ENCODE data around the gene RNF10. TPM values are rescaled to one million over a fixed set of nuclear protein-coding genes. Genes with fewer than 3 reads are reported as not detected.

The RNF10 gene
- total and polyA plus RNA-seq, 9 of the 15 experiments (the other 6 are each of a cell fraction or from before 2014, with no cell fraction given): 43.0 to 139 (median 80.1) TPM

DNA sequence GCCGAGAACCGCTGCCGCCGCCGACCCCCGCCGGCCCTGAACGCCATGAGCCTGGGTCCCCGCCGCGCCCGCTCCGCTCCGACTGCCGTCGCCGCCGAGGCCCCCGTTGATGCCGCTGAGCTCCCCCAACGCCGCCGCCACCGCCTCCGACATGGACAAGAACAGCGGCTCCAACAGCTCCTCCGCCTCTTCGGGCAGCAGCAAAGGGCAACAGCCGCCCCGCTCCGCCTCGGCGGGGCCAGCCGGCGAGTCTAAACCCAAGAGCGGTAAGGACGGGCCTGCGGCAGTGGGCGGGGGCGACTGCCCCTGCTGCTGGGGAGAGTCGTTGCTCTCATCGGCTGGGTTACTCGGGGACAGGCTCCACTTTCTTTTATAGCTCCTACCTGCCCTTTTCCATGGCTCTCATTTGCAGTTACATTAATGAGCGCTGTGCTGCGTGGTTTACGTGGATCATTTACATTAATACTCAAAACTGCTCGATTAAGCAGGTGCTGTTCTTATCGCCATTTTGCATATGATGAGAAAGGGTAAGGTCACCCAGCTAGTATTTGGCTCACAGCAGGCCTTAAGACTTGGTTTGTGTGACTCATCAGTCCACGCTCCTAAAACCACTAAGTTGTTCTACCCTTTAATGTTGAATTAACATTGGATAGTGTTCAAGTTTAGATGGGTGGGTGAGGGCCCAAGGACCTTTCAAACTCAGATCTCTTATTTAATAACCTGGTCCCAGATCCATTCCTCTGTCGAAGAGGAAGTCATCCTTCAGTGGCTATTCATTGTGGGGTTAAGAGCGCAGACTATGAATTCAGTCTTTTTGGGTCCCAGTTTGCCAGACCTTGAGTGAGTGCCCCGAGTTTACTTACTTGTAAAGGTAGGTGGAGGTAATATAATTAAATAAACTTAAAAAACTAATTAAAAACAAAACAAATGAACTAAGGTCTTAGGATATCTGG is 823 bp downstream of the RNF10 start (continued):
- peak; percentile 73; the same call in 1 of the 2 replicates for TF ChIP-seq SMARCE1 (IDR thresholded peaks at IDR 0.05)
- peak in 1 of 2 experiments; percentile 65; a peak in 2 of 4 replicates for TF ChIP-seq MAZ (CRISPR knock-in tag; conservative IDR thresholded peaks at IDR 0.05 in 1 of 2, IDR thresholded peaks at IDR 0.05 in 1 of 2)
- peak; percentile 91 for TF ChIP-seq FOSL1 (tag; conservative IDR thresholded peaks at IDR 0.05)
- peak; percentile 27 for TF ChIP-seq CCNT2 (IDR thresholded peaks at IDR 0.05; ENCODE audit: borderline replicate concordance, extremely low read depth, insufficient read length, low read depth, low read length)
- TF ChIP-seq KLF16 (IDR thresholded peaks at IDR 0.05): peak; percentile 25; the same call in 1 of the 2 replicates
- no peak for TF ChIP-seq ZNF75A (CRISPR knock-in tag; IDR thresholded peaks at IDR 0.05)
- TF ChIP-seq RBFOX2 (IDR thresholded peaks at IDR 0.05; ENCODE audit: low read depth, low read length): peak; percentile 91
- TF ChIP-seq CBFA2T3 (IDR thresholded peaks at IDR 0.05): peak; percentile 86
- peak; percentile 89 for TF ChIP-seq RBBP5 (IDR thresholded peaks at IDR 0.05; ENCODE audit: borderline replicate concordance, insufficient read depth, low read length, poor library complexity, severe bottlenecking)
- 0 out of 2 replicates have a peak, but pooled peaks have one; percentile 11 for TF ChIP-seq HCFC1 (IDR thresholded peaks at IDR 0.05; ENCODE audit: low read depth, low read length)
- TF ChIP-seq HNRNPLL (IDR thresholded peaks at IDR 0.05; ENCODE audit: low read depth, low read length, poor library complexity, severe bottlenecking): peak; percentile 59
- no peak for TF ChIP-seq KDM4B (IDR thresholded peaks at IDR 0.05; ENCODE audit: borderline replicate concordance in 2 of 2, low read depth in 1 of 2)
- TF ChIP-seq LARP7 (IDR thresholded peaks at IDR 0.05): no peak
- TF ChIP-seq, protein P1, sequence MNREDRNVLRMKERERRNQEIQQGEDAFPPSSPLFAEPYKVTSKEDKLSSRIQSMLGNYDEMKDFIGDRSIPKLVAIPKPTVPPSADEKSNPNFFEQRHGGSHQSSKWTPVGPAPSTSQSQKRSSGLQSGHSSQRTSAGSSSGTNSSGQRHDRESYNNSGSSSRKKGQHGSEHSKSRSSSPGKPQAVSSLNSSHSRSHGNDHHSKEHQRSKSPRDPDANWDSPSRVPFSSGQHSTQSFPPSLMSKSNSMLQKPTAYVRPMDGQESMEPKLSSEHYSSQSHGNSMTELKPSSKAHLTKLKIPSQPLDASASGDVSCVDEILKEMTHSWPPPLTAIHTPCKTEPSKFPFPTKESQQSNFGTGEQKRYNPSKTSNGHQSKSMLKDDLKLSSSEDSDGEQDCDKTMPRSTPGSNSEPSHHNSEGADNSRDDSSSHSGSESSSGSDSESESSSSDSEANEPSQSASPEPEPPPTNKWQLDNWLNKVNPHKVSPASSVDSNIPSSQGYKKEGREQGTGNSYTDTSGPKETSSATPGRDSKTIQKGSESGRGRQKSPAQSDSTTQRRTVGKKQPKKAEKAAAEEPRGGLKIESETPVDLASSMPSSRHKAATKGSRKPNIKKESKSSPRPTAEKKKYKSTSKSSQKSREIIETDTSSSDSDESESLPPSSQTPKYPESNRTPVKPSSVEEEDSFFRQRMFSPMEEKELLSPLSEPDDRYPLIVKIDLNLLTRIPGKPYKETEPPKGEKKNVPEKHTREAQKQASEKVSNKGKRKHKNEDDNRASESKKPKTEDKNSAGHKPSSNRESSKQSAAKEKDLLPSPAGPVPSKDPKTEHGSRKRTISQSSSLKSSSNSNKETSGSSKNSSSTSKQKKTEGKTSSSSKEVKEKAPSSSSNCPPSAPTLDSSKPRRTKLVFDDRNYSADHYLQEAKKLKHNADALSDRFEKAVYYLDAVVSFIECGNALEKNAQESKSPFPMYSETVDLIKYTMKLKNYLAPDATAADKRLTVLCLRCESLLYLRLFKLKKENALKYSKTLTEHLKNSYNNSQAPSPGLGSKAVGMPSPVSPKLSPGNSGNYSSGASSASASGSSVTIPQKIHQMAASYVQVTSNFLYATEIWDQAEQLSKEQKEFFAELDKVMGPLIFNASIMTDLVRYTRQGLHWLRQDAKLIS (CRISPR knock-in tag; IDR thresholded peaks at IDR 0.05): peak; percentile 81
- no peak for TF ChIP-seq SMARCA5 (IDR thresholded peaks at IDR 0.05)
- no peak for TF ChIP-seq HNRNPL (IDR thresholded peaks at IDR 0.05; ENCODE audit: low read depth, low read length)
- TF ChIP-seq RBM34 (IDR thresholded peaks at IDR 0.05; ENCODE audit: borderline replicate concordance, insufficient read depth, low read length): no peak
- no peak for TF ChIP-seq SLC30A9 (CRISPR knock-in tag; IDR thresholded peaks at IDR 0.05)
- TF ChIP-seq, protein P2, sequence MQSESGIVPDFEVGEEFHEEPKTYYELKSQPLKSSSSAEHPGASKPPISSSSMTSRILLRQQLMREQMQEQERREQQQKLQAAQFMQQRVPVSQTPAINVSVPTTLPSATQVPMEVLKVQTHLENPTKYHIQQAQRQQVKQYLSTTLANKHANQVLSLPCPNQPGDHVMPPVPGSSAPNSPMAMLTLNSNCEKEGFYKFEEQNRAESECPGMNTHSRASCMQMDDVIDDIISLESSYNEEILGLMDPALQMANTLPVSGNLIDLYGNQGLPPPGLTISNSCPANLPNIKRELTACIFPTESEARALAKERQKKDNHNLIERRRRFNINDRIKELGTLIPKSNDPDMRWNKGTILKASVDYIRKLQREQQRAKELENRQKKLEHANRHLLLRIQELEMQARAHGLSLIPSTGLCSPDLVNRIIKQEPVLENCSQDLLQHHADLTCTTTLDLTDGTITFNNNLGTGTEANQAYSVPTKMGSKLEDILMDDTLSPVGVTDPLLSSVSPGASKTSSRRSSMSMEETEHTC (IDR thresholded peaks at IDR 0.05): no peak
- no peak for TF ChIP-seq NCOA1 (IDR thresholded peaks at IDR 0.05; ENCODE audit: low read depth)
- peak; percentile 51 for TF ChIP-seq CXXC5 (CRISPR knock-in tag; IDR thresholded peaks at IDR 0.05)
- TF ChIP-seq, protein P3, sequence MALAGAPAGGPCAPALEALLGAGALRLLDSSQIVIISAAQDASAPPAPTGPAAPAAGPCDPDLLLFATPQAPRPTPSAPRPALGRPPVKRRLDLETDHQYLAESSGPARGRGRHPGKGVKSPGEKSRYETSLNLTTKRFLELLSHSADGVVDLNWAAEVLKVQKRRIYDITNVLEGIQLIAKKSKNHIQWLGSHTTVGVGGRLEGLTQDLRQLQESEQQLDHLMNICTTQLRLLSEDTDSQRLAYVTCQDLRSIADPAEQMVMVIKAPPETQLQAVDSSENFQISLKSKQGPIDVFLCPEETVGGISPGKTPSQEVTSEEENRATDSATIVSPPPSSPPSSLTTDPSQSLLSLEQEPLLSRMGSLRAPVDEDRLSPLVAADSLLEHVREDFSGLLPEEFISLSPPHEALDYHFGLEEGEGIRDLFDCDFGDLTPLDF (CRISPR knock-in tag; IDR thresholded peaks at IDR 0.05): no peak

All from K562 (cell line).